GM21619 (cell line): Measurements from ENCODE around the gene PRR22.

Experiments used
- ATAC-seq: cut with Tn5 transposase; IDR thresholded peaks from one replicate; pipeline ENCODE4 v1.9.1; 2021; ENCODE audit not compliant: unreplicated experiment

Gene PRR22

GRCh38 chr19:5784581-5785147, at the start of gene PRR22:
Gene PRR22 (minus strand): TSS chr19:5784746. CDS start chr19:5784660, 86 bp downstream.
- no peak for ATAC-seq

DNA sequence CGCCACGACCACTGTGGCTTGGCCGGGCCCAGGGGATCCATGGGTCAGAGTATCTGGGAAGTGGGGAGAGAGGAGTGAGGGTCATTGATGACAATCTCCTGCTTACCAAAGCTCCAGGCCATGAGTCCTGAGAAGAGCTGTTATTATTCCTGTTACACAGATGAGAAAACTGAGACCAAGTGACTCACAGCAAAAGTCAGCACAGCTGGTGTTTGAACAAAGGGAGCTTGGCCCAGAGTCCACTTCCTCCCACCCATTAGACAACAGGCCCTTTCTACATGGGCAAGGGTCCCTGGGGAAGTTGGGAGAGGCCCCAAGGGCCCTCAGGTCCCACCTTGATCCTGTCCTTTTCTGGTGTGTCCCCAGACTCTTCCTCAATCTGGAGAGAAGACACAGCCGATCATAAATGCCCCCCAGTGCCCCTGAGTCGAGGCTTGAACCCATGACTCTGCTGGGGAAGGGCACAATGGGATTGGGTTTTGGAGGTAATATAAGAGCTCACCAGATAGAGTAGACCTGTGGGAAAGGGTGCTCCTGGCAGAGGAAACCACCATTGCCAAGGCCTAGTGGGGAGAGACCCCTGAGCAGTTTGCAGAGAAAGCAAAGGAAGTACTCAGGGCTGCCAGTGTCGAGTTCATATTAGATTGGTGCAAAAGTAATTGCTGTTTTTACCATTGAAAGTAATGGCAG, 48.1 kb upstream of the PRR22 start:
- no peak for ATAC-seq

GRCh38 chr19:5832061-5832460, 47.5 kb upstream of the PRR22 start:
- ATAC-seq = no peak

DNA sequence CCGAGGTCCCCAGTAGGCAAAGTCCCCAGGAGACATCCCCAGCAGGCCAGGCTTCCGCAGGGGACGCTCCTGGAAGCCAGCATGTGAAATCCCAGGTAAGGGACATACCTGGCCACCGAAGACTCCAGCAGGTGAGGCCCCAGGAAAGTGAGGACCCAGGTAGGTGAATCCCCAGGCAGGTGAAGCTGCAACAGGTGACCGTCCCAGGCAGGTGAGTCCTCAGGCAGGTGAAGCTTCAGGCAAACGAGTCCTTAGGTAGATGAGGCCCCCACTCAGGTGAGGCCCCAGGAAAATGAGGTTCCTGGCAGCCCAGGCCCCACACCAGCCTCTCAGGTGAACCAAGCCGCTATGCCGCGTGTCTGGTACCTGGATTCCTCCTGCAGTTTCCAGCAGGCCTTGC, 46.6 kb upstream of the PRR22 start:
- ATAC-seq = no peak

DNA sequence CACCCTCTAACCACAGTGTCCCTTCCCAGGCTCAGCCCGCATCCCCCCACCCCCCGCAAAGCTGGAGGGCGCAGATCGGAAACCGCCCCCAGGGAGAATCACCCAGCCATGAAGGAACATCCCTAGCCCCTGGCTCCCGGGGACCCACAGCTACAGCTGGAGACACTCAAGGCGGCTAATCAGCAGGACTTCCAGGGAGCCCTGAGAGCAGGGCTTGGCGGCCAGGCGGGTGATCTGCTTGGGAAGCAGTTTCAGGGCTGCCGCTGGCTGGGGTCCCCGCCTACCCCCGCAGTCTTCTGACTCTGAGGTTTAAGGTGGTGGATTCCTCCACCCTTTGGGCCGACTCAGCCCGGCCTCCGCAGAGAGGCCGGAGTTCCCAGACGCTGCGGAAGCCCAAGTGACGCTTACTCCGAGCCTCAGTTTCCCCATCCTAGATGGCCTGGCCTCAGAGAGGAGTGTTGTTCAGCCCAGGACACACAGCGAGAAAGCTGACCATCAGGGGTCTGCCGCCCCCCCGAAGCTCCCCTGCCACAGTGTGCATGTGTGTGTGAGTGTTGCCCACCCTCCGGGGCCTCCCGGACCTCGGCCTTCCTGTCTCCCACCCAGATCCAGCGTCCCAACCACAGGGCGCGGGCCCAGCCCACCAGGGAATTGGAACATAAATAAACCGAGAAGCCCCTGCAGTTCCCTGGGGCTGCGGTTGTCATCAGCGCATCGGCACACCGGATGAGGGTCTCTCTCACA, 45.2 kb upstream of the PRR22 start:
- no peak for ATAC-seq

- no peak for ATAC-seq
Observed at GRCh38 chr19:5828661-5829566, 44.4 kb upstream of the PRR22 start.

DNA sequence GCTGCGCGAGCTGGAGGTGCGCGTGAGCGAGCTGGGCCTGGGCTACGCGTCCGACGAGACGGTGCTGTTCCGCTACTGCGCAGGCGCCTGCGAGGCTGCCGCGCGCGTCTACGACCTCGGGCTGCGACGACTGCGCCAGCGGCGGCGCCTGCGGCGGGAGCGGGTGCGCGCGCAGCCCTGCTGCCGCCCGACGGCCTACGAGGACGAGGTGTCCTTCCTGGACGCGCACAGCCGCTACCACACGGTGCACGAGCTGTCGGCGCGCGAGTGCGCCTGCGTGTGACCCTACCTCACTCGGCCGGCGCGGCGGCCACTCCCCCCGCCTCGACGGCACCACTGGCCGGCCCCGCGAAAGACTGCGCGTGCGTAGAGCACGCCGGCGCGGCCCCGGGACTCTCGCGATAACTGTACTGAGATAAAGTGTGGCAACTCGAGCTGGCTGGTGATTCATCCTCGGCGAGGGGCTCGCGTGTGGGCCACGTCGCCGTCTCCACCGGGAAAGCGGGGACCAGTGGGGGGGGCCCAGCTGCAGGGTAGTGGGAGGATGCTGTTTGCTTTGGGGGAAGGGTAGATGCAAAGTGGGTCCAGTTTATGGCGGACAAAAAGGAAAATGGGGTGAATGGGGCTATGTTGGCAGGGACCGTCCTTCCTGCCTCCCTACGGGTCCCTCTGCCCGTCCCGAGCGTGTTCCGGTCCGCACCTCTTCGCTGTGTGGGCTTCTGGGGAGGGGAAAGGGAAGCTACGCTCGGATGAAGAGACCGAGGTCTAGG, 43.5 kb upstream of the PRR22 start:
- ATAC-seq = peak; percentile 51

GRCh38 chr19:5827342-5827890, 42.9 kb upstream of the PRR22 start:
- peak; percentile 35 for ATAC-seq

DNA sequence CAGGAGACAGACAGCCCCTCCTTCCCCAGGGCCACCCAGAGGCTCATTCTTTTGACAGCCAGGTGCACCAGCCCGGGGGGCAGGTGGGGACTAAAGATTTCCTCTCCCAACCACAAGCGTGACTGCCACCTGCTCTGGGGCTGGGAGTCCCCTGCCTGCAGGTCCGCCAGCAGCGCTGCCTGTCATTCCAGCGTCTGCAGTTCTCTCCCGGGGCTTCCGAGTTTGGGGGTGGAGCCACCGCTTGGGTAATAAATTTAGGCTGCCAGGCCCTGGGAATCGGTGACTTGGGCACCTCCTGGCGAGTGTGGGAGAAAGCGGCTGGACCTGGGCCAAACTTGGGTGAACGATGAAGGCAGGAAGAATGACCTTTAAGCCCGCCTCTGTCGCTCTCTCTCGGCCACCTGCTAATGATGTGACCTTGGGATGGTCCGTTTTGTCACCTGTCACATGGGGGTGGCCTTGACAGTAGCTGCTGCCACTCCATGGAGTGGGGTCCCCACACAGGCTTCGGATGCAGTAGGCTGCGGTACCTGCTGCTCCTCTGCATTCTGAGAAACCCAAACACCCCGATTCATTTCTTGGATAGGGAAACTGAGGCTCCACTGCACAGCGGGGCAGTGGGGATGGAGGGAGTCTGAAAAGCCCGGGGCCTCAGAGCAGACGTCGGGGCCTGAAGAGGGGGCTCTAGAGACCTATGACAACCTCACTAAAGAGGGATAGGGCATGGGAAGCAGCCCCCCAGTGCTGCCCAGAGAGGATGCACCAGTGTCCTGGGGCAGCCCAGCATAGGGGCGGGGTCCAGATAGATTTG, 42.2 kb upstream of the PRR22 start:
- no peak for ATAC-seq

GRCh38 chr19:5825178-5825577, 40.6 kb upstream of the PRR22 start:
- no peak for ATAC-seq

DNA sequence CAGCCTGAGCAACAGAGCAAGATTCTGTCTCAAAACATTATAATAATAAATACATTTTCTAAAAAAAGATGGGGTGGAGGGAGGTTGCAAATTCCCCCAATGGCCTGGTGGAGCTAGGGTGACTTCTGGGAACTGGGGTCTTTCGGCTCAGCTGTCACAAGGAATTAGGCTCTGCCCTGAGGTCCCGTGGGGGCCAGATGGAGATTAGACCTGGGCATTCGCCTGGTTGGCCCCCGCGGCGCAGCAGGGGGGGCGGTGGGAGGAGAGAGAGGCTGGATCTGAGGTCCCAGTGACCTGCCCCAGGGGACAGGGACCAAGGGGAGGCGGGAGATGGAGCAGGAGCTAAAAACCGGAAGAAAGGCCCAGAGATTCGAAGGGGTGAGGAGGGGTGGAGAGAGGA, 40.2 kb upstream of the PRR22 start:
- no peak for ATAC-seq

DNA sequence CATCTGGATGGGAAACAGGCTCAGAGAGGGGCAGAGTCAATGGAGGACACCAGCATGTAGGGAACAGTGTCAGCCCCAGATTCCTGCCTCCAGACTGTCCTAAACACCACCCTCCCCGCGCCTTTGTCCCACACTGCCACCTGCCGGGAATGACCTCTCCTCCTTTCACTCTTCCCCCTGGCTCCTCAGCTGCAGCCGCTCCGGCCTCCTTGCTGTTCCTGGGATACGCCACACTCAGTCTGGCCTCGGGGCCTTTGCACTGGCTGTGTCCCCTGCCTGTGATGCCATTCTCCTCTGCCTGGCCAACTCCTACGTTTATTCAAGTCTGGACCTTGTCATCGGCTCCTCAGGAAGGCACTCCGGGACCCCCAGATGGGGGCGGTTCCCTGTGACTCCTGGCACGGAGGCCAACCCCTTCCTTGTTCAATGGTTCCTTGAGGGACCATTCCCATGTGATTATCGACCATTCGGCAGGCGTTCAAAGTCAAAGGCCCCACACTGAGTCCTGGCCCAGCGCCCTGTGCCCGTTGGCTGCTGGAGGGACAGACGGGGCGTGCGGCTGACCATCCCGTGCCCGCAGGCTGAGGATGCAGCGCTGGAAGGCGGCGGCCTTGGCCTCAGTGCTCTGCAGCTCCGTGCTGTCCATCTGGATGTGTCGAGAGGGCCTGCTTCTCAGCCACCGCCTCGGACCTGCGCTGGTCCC, 39.2 kb upstream of the PRR22 start:
- no peak for ATAC-seq

DNA sequence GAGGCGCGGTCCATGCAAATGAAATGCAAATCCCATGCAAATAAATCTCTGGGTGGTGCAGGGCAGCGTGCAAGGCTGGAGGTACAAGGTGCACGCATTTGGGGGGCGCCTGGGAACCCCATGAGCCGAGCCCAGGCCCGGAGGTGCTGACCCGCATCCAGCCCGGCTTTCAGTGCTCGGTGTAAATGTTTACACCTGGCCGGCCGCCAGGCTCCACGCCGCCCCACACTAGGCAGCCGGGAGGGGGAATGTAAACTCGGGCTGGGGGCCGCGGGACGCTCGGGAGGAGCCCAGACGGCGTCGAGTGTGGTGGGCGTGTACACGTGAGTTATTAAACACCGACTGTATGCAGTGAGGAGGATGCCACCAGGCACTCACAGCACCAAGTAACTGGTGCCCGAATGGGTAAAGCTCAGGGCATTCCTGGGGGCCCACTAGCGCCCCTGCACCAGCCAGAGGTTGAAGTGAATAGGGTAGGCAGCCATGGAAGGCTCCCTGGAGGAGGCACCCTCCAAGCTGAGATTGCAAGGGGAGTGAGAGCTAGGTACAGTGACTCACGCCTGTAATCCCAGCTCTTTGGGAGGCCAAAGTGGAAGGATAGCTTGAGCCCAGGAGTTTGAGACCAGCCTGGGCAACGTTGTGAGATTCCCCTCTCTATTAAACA, 37.8 kb upstream of the PRR22 start:
- no peak for ATAC-seq

- no peak for ATAC-seq
Observed at GRCh38 chr19:5821521-5822180, 37.1 kb upstream of the PRR22 start.

DNA sequence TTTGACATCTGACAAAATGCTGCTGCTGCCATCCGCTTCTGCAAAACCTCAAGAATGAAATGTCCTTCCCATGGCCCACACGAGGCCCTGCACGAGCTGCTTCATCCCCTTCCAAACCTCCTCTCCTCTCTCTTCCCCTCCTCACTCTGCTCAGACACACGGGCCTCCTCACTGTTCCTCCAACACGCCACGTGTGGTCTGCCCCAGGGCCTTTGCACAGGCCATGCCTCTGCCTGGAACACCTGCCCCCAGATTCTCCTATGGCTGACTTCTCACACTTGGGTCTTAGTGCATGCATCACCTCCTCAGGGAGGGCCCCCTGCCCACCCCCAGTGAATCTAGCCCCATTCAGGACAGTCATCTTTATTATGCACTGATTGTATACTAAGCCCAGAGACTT, 36.2 kb upstream of the PRR22 start:
- no peak for ATAC-seq

- ATAC-seq = no peak
Observed at GRCh38 chr19:5818594-5818993, 34.0 kb upstream of the PRR22 start.

DNA sequence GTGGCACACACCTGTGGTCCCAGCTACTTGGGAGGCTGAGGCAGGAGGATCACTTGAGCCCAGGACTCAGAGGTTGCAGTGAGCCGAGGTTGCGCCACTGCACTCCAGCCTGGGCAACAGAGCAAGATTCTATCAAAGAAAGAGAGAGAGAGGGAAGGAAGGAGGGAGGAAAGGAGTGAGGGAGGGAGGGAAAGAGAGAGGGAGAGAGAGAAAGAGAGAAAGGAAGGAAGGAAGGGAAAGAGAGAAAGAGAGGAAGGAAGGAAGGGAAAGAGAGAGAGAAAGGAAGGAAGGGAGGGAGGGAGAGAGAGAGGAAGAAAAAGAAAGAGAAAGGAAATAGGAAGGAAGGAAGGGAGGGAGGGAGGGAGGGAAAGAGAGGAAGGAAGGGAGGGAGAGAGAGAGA, 32.7 kb upstream of the PRR22 start:
- ATAC-seq = no peak

- ATAC-seq = no peak
Observed at GRCh38 chr19:5814852-5815246, 30.3 kb upstream of the PRR22 start.
